HepG2 (cell line): ENCODE data around the gene TFF2. TPM values are rescaled to one million over a fixed set of nuclear protein-coding genes. Genes with fewer than 3 reads are reported as not detected.

Experiments used
- ATAC-seq: fragments of 200-7000 bp; cut with Tn5 transposase; 3 replicates; pipeline ENCODE4 v1.9.1; 2020; ENCODE audit warnings: mild to moderate bottlenecking, moderate library complexity
- BruUV-seq: library from RNA; stranded (reverse); fragments of 400-500 nt; replicated peaks from 2 replicates; lab custom pipeline; 2021; lab: Mats Ljungman, UMichigan
- CTCF ChIA-PET: fragments of 300-600 bp; formaldehyde crosslinking; extraction: SDS; loops from one replicate; lab custom pipeline; 2021; ENCODE audit warnings: low total read pairs, inconsistent platforms, low intra/inter-chr PET ratio; lab: Yijun Ruan, JAX
- POLR2A ChIA-PET: fragments of 350-600 bp; sonication (Branson Sonifier 250); formaldehyde crosslinking; loops from one replicate; lab custom pipeline; 2020; ENCODE audit warnings: antibody characterized with exemption, inconsistent platforms; lab: Yijun Ruan, JAX
- DNase-seq: peaks from one replicate; pipeline ENCODE4 v3.0.0-alpha.2; 2015; ENCODE audit warnings: low spot score
- FAIRE-seq: peaks from 3 replicates; lab custom pipeline; 2011; peaks lifted over from hg19 to GRCh38; lab: Jason Lieb, UNC
- H2AFZ ChIP-seq: one replicate; pipeline ENCODE4 v1.6.1; 2011; ENCODE audit warnings: low read length, inconsistent platforms
- H3K27ac ChIP-seq: fragments of 300-600 bp; 3 replicates; pipeline ENCODE4 v1.8.0; 2011; ENCODE audit warnings: mixed run types, mild to moderate bottlenecking, mixed read lengths, low read length, inconsistent platforms; ENCODE audit not compliant: insufficient read depth; ENCODE audit errors: extremely low read length
- H3K27me3 ChIP-seq, 2 experiments: fragments of 200-600 bp in 1 of 2; 2 replicates in 1 of 2; 3 replicates in 1 of 2; pipeline versions ENCODE4 v1.6.0 to v1.8.0; 2011; ENCODE audit warnings: low read length in 2 of 2, mild to moderate bottlenecking in 2 of 2, moderate library complexity in 2 of 2, inconsistent platforms in 1 of 2; ENCODE audit not compliant: insufficient read depth in 2 of 2, control insufficient read depth in 1 of 2
- H3K36me3 ChIP-seq, 2 experiments: fragments of 200-600 bp in 1 of 2; replicated peaks in 1 of 2; 2 replicates in 1 of 2; 3 replicates in 1 of 2; pipeline versions ENCODE4 v1.5.1 to v1.8.0; 2011; ENCODE audit warnings: low read length in 2 of 2, inconsistent platforms in 1 of 2; ENCODE audit not compliant: insufficient read depth in 2 of 2, control insufficient read depth in 1 of 2
- H3K4me1 ChIP-seq: 2 replicates; pipeline ENCODE4 v1.5.1; 2012; ENCODE audit warnings: low read length, inconsistent platforms; ENCODE audit not compliant: insufficient read depth
- H3K4me2 ChIP-seq: 2 replicates; pipeline ENCODE4 v1.6.0; 2011; ENCODE audit warnings: low read depth, low read length, inconsistent platforms
- H3K4me3 ChIP-seq, 3 experiments: fragments of 200-600 bp in 1 of 3; sonication (generic), shearing (Covaris generic) in 1 of 3; replicated peaks in 1 of 3; 2 replicates each; pipeline ENCODE4 v1.5.1; 2011 to 2016; ENCODE audit warnings: low read length in 3 of 3, inconsistent platforms in 2 of 3, low read depth in 2 of 3, mild to moderate bottlenecking in 2 of 3, control low read depth in 1 of 3, mixed read lengths in 1 of 3; ENCODE audit not compliant: insufficient read depth in 1 of 3
- H3K79me2 ChIP-seq: one replicate; pipeline ENCODE4 v1.6.1; 2011; ENCODE audit warnings: low read length, inconsistent platforms; ENCODE audit not compliant: insufficient read depth
- H3K9ac ChIP-seq: 2 replicates; pipeline ENCODE4 v1.6.0; 2011; ENCODE audit warnings: mild to moderate bottlenecking, low read depth, low read length, inconsistent platforms; ENCODE audit not compliant: insufficient read depth
- H3K9me3 ChIP-seq: 2 replicates; pipeline ENCODE4 v1.5.1; 2012; ENCODE audit warnings: mild to moderate bottlenecking, low read length
- H4K20me1 ChIP-seq: 2 replicates; pipeline ENCODE4 v1.6.0; 2011; ENCODE audit warnings: inconsistent platforms, mild to moderate bottlenecking, low read length, moderate library complexity; ENCODE audit not compliant: insufficient read depth
- CREM ChIP-seq, 2 experiments: sonication (generic) in 1 of 2; formaldehyde crosslinking in 1 of 2; IDR thresholded peaks; 2 replicates each; pipeline versions ENCODE4 v1.4.0 to v1.6.1; 2016 to 2020; ENCODE audit warnings: antibody characterized with exemption in 1 of 2, mild to moderate bottlenecking in 1 of 2, missing genetic modification reagents in 1 of 2
- FOXO1 ChIP-seq: sonication (generic); formaldehyde crosslinking; IDR thresholded peaks from 2 replicates; pipeline ENCODE4 v1.4.0; 2020; ENCODE audit warnings: missing genetic modification reagents
- GATAD1 ChIP-seq: IDR thresholded peaks from 2 replicates; pipeline ENCODE4 v1.6.1; 2016; ENCODE audit warnings: missing genetic modification reagents, missing compliant biosample characterization
- IRX3 ChIP-seq: sonication (generic); formaldehyde crosslinking; IDR thresholded peaks from 2 replicates; pipeline ENCODE4 v1.8.1; 2023; ENCODE audit warnings: mild to moderate bottlenecking, low read depth, missing genetic modification reagents, borderline replicate concordance
- MIER2 ChIP-seq: IDR thresholded peaks from 2 replicates; pipeline ENCODE4 v1.6.1; 2016; ENCODE audit warnings: missing biosample characterization, missing genetic modification reagents
- ONECUT2 ChIP-seq: sonication (generic); formaldehyde crosslinking; IDR thresholded peaks from 2 replicates; pipeline ENCODE4 v1.4.0; 2020; ENCODE audit warnings: missing genetic modification reagents
- TRIM24 ChIP-seq: sonication (generic); formaldehyde crosslinking; IDR thresholded peaks from 2 replicates; pipeline ENCODE4 v1.8.0; 2022; ENCODE audit warnings: mild to moderate bottlenecking, missing genetic modification reagents
- ZFP36L1 ChIP-seq: sonication (generic); formaldehyde crosslinking; IDR thresholded peaks from 2 replicates; pipeline ENCODE4 v1.8.0; 2022; ENCODE audit warnings: mild to moderate bottlenecking, missing genetic modification reagents, moderate library complexity
- ZFX ChIP-seq: sonication (generic); formaldehyde crosslinking; IDR thresholded peaks from 2 replicates; pipeline ENCODE4 v1.4.0; 2020; ENCODE audit warnings: mild to moderate bottlenecking, low read depth, missing genetic modification reagents, moderate library complexity
- ZNF747 ChIP-seq: sonication (generic); formaldehyde crosslinking; IDR thresholded peaks from 2 replicates; pipeline ENCODE4 v1.8.1; 2023; ENCODE audit warnings: missing genetic modification reagents, mild to moderate bottlenecking, borderline replicate concordance
- ZNF775 ChIP-seq: sonication (generic); formaldehyde crosslinking; IDR thresholded peaks from 2 replicates; pipeline ENCODE4 v1.4.0; 2020; ENCODE audit warnings: missing genetic modification reagents, mild to moderate bottlenecking, moderate library complexity, borderline replicate concordance
- WGBS: methylation state at CpG from one replicate; pipeline ENCODE4 v1.1.6; 2017; ENCODE audit warnings: low lambda C conversion rate; 5-methylcytosine and 5-hydroxymethylcytosine counted together
- in situ Hi-C: cut with HindIII; loops from 2 replicates; pipeline ENCODE4 v1.10.0; 2017; ENCODE audit warnings: low pct_unique_long_range_greater_than_20kb; ENCODE audit not compliant: extremely low pct_ligation_motif_present
- intact Hi-C: fragments of 100-400 bp; cut with micrococcal nuclease; formaldehyde crosslinking; loops from one replicate; pipeline ENCODE4 v1.10.0; 2022; ENCODE audit not compliant: unreplicated experiment
- polyA plus RNA-seq, 8 experiments: library from polyadenylated mRNA; depleted of rRNA in 3 of 8; stranded (reverse) in 7 of 8; unstranded in 1 of 8; fragments of >200 nt; fragmentation: Illumina TruSeq in 4 of 8; extraction: Trizol in 4 of 8; gene quantifications; 2 replicates each; pipeline versions ENCODE4 v1.2.1 to v1.2.3, GENCODE V29; 2011 to 2016; ENCODE audit warnings: low read depth in 4 of 8, missing spikeins in 1 of 8, mixed read lengths in 1 of 8; ENCODE audit not compliant: insufficient read depth in 1 of 8
- total RNA-seq, 5 experiments: library from RNA; depleted of rRNA; stranded (reverse); fragments of >200 nt; fragmentation: Illumina TruSeq; extraction: Trizol; gene quantifications; 2 replicates each; pipeline ENCODE4 v1.2.3, GENCODE V29; 2016; ENCODE audit warnings: low read depth in 1 of 5
- TF ChIP-seq, protein P1 (sequence below): sonication (generic); formaldehyde crosslinking; IDR thresholded peaks from 2 replicates; pipeline ENCODE4 v1.5.0; 2020; ENCODE audit warnings: missing genetic modification reagents, mild to moderate bottlenecking, borderline replicate concordance
- TF ChIP-seq, protein P2 (sequence below): IDR thresholded peaks from 2 replicates; pipeline ENCODE4 v1.6.1; 2016
- TF ChIP-seq, protein P3 (sequence below): sonication (generic); formaldehyde crosslinking; IDR thresholded peaks from 2 replicates; pipeline ENCODE4 v1.4.0; 2020; ENCODE audit warnings: missing genetic modification reagents, mild to moderate bottlenecking, borderline replicate concordance
- TF ChIP-seq, protein P4 (sequence below): sonication (generic); formaldehyde crosslinking; IDR thresholded peaks from 2 replicates; pipeline ENCODE4 v1.8.1; 2023; ENCODE audit warnings: mild to moderate bottlenecking, inconsistent platforms, moderate library complexity, missing genetic modification reagents, borderline replicate concordance
- TF ChIP-seq, protein P5 (sequence below): sonication (generic); formaldehyde crosslinking; IDR thresholded peaks from 2 replicates; pipeline ENCODE4 v1.5.1; 2020; ENCODE audit warnings: mild to moderate bottlenecking, missing genetic modification reagents, borderline replicate concordance

TFF2 gene
- total and polyA plus RNA-seq, 2 of the 13 experiments (the other 11 are each of a cell fraction or from before 2014, with no cell fraction given), result 1.5 TPM; not detected in 1

DNA sequence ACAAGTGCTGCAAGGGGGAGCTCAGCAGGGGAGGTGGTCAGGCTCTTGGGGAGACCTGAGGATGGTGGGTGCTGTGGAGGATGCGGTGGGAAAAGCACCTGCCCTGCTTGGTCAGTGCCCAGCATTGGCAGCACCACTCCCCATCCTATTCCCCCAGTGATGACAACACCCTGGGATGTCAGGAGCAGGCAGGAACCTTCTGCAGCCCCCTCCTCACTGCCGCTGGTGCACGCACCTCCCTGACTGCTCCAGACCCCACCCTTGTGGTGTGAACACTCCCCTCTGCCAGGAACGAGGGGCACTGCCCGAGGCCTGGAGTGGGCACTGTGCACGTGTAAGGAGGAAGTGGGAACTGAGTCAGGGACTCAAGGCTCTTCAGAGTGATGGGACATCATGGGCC is 32.5 kb upstream of the TFF2 start (continued):
- TF ChIP-seq, protein P1, sequence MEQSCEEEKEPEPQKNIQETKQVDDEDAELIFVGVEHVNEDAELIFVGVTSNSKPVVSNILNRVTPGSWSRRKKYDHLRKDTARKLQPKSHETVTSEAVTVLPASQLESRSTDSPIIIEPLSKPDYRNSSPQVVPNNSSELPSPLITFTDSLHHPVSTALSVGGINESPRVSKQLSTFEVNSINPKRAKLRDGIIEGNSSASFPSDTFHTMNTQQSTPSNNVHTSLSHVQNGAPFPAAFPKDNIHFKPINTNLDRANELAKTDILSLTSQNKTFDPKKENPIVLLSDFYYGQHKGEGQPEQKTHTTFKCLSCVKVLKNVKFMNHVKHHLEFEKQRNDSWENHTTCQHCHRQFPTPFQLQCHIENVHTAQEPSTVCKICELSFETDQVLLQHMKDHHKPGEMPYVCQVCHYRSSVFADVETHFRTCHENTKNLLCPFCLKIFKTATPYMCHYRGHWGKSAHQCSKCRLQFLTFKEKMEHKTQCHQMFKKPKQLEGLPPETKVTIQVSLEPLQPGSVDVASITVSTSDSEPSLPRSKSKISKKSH (CRISPR knock-in tag), result no peak
- TF ChIP-seq, protein P2, sequence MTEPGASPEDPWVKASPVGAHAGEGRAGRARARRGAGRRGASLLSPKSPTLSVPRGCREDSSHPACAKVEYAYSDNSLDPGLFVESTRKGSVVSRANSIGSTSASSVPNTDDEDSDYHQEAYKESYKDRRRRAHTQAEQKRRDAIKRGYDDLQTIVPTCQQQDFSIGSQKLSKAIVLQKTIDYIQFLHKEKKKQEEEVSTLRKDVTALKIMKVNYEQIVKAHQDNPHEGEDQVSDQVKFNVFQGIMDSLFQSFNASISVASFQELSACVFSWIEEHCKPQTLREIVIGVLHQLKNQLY (CRISPR knock-in tag), result no peak
- TF ChIP-seq, protein P3, sequence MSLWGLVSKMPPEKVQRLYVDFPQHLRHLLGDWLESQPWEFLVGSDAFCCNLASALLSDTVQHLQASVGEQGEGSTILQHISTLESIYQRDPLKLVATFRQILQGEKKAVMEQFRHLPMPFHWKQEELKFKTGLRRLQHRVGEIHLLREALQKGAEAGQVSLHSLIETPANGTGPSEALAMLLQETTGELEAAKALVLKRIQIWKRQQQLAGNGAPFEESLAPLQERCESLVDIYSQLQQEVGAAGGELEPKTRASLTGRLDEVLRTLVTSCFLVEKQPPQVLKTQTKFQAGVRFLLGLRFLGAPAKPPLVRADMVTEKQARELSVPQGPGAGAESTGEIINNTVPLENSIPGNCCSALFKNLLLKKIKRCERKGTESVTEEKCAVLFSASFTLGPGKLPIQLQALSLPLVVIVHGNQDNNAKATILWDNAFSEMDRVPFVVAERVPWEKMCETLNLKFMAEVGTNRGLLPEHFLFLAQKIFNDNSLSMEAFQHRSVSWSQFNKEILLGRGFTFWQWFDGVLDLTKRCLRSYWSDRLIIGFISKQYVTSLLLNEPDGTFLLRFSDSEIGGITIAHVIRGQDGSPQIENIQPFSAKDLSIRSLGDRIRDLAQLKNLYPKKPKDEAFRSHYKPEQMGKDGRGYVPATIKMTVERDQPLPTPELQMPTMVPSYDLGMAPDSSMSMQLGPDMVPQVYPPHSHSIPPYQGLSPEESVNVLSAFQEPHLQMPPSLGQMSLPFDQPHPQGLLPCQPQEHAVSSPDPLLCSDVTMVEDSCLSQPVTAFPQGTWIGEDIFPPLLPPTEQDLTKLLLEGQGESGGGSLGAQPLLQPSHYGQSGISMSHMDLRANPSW, result no peak
- no peak for TF ChIP-seq CREM (IDR thresholded peaks at IDR 0.05)
- no peak for TF ChIP-seq CREM (CRISPR knock-in tag; IDR thresholded peaks at IDR 0.05)

DNA sequence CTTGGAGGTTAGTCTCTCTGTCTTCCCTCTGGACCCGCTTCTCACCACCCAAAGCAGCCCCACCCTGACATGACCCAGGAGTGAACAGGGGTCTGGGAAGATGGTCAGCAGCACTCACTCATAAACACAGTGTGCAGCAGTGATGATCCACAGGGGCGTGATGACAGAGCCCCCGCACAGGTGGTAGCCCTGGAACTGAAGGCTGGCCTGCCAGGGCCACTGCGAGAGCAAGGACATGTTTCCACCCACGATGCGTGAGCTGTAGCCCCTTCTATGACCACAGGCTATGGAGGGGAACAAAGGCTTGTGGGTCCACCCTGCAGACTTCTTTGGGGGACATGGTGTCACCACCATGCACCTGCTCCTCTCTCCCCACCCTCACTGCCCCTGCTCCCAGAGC is 32.1 kb upstream of the TFF2 start:
- DNase-seq (no peak), ATAC-seq (no peak), FAIRE-seq (no peak)
- in situ Hi-C loops, result loop anchor here (5.0 kb wide), 1 partner anchor 64 kb away; no protein-coding TSS in a partner anchor
- no TSS peak for BruUV-seq
- H3K4me3 ChIP-seq, result no peak overlapping the region
- no peak overlapping the region for H3K4me2 ChIP-seq
- no peak overlapping the region for H3K9ac ChIP-seq
- H2AFZ ChIP-seq, result no peak overlapping the region
- H3K27ac ChIP-seq, result no peak overlapping the region
- no peaks in the 10 kb centered on the region for H3K36me3 ChIP-seq
- H3K27me3 ChIP-seq, result no peaks in the 10 kb centered on the region
- H3K79me2 ChIP-seq, result no peaks in the 10 kb centered on the region
- H3K4me1 ChIP-seq, result peaks cover 47% of the 10 kb centered on the region
- WGBS, result 92% methylated on average over 1 of the region's 6 CpGs
- CTCF ChIA-PET, result interaction anchor here (2.5 to 2.9 kb wide), 2 partner anchors 67 to 72 kb away, joined by 16 to 30 read pairs; no protein-coding TSS in a partner anchor
- no peaks in the 10 kb centered on the region for H4K20me1 ChIP-seq
- POLR2A ChIA-PET, result interaction anchor here (0.8 kb wide), 1 partner anchor 16 kb away, joined by 3 read pairs; the partner anchor contains the start of gene TFF1
- intact Hi-C loops, result no loop called here
- no peaks in the 10 kb centered on the region for H3K9me3 ChIP-seq
- no peak for TF ChIP-seq FOXO1
- TF ChIP-seq GATAD1 (CRISPR knock-in tag), result no peak
- TF ChIP-seq IRX3 (CRISPR knock-in tag), result no peak
- no peak for TF ChIP-seq ZNF747
- TF ChIP-seq ZNF775 (CRISPR knock-in tag), result no peak
- TF ChIP-seq, protein P4, sequence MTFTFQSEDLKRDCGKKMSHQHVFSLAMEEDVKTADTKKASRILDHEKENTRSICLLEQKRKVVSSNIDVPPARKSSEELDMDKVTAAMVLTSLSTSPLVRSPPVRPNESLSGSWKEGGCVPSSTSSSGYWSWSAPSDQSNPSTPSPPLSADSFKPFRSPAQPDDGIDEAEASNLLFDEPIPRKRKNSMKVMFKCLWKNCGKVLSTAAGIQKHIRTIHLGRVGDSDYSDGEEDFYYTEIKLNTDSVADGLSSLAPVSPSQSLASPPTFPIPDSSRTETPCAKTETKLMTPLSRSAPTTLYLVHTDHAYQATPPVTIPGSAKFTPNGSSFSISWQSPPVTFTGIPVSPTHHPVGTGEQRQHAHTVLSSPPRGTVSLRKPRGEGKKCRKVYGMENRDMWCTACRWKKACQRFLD (CRISPR knock-in tag), result no peak
- TF ChIP-seq ZFP36L1, result no peak
- no peak for TF ChIP-seq MIER2 (CRISPR knock-in tag)
- TF ChIP-seq, protein P5, sequence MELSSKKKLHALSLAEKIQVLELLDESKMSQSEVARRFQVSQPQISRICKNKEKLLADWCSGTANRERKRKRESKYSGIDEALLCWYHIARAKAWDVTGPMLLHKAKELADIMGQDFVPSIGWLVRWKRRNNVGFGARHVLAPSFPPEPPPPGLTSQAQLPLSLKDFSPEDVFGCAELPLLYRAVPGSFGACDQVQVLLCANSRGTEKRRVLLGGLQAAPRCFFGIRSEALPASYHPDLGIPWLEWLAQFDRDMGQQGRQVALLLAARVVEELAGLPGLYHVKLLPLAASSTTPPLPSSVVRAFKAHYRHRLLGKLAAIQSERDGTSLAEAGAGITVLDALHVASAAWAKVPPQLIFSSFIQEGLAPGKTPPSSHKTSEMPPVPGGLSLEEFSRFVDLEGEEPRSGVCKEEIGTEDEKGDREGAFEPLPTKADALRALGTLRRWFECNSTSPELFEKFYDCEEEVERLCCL (CRISPR knock-in tag), result no peak
- no peak for TF ChIP-seq ONECUT2 (CRISPR knock-in tag)
- TF ChIP-seq ZFX (CRISPR knock-in tag), result no peak
- TF ChIP-seq TRIM24 (CRISPR knock-in tag), result no peak
